ENCODE data around the gene EMP1.
"Not testable (repeated sequence)": the region's sequence is repeated elsewhere in the genome, so short reads cannot be mapped to it uniquely, and the experiment has no call there.

DNA sequence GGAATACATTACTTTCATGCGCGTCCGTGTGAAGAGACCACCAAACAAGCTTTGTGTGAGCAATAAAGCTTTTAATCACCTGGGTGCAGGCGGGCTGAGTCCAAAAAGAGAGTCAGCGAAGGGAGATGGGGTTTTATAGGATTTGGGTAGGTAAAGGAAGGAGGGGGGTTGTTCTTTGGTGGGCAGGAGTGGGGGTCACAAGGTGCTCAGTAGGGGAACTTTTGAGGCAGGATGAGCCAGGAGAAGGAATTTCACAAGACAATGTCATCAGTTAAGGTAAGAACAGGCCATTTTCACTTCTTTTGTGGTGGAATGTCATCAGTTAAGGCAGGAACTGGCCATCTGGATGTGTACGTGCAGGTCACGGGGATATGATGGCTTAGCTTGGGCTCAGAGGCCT, 63.1 kb downstream of the EMP1 start:
- TF ChIP-seq CTCF, POLR2A, POLR2AphosphoS5 (IDR thresholded peaks at IDR 0.05): not testable (repeated sequence)
